ENCODE results near the gene MFAP4. TPM values are rescaled to one million over a fixed set of nuclear protein-coding genes. Genes with fewer than 3 reads are reported as not detected.

MFAP4 gene
- total RNA-seq, 1 donor from 2014 or later: 37.7 TPM

DNA sequence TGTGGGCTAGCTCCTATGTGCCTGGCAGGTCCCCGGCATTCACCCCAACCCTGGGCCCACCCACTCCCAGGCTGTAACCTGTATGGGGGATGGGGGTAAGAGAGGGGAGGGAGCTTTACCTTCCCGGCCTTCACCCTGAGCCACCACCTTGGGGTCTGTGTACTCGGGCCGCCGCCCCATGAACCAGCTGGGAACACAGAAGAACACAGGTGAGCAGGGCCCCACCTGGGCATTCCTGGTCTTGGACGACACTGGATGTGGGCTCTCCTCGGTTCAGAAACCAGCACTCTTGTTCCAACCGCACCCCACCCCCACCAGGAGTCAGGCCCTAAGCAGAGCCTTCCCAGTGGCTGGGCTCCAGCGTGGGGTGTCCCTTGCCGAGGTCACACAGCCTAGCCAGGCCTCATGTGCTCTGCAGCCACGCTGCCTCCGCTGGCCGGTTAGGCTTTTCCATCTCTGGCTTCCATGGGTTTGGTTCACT, 43.3 kb downstream of the MFAP4 start:
- Mint-ChIP-seq H3K9me3 (ENCODE audit: unreplicated experiment) (peaks cover 3% of the 10 kb centered on the region), H3K27me3 (ENCODE audit: unreplicated experiment) (peaks cover 7% of the 10 kb centered on the region), H3K27ac (ENCODE audit: unreplicated experiment) (no peak overlapping the region), H3K4me1 (ENCODE audit: low read depth, unreplicated experiment) (peaks cover 15% of the 10 kb centered on the region), H3K4me3 (ENCODE audit: unreplicated experiment) (no peak overlapping the region), H3K36me3 (ENCODE audit: unreplicated experiment) (no peaks in the 10 kb centered on the region)
- TF ChIP-seq, protein P1, sequence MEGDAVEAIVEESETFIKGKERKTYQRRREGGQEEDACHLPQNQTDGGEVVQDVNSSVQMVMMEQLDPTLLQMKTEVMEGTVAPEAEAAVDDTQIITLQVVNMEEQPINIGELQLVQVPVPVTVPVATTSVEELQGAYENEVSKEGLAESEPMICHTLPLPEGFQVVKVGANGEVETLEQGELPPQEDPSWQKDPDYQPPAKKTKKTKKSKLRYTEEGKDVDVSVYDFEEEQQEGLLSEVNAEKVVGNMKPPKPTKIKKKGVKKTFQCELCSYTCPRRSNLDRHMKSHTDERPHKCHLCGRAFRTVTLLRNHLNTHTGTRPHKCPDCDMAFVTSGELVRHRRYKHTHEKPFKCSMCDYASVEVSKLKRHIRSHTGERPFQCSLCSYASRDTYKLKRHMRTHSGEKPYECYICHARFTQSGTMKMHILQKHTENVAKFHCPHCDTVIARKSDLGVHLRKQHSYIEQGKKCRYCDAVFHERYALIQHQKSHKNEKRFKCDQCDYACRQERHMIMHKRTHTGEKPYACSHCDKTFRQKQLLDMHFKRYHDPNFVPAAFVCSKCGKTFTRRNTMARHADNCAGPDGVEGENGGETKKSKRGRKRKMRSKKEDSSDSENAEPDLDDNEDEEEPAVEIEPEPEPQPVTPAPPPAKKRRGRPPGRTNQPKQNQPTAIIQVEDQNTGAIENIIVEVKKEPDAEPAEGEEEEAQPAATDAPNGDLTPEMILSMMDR (IDR thresholded peaks at IDR 0.05; ENCODE audit: partially characterized antibody, unreplicated experiment): no peak
- no peak for DNase-seq

DNA sequence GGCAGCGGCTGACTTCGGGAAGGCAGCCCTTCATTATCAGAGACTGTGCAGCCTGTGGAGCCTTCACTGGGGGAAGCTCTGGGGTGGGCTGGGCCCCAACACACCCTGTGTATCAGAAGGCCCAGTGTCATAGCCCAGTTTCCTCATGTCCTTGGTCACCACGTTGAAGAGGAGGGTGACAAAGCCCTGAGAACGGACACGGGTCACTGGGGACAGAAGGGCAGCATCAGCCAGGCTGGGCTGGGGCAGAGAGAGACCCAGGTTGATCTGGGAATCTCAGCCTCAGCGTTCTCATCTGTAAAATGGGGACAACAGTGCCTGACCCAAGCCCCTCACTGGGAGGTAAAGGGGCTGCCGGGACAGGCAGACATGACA, 43.7 kb downstream of the MFAP4 start:
- Mint-ChIP-seq H3K27me3 (ENCODE audit: unreplicated experiment) (peaks cover 7% of the 10 kb centered on the region), H3K36me3 (ENCODE audit: unreplicated experiment) (no peaks in the 10 kb centered on the region), H3K27ac (ENCODE audit: unreplicated experiment) (no peak overlapping the region), H3K9me3 (ENCODE audit: unreplicated experiment) (peaks cover 3% of the 10 kb centered on the region), H3K4me1 (ENCODE audit: low read depth, unreplicated experiment) (peaks cover 15% of the 10 kb centered on the region), H3K4me3 (ENCODE audit: unreplicated experiment) (no peak overlapping the region)
- TF ChIP-seq, protein P1 (IDR thresholded peaks at IDR 0.05; ENCODE audit: partially characterized antibody, unreplicated experiment): no peak
- no peak for DNase-seq

DNA sequence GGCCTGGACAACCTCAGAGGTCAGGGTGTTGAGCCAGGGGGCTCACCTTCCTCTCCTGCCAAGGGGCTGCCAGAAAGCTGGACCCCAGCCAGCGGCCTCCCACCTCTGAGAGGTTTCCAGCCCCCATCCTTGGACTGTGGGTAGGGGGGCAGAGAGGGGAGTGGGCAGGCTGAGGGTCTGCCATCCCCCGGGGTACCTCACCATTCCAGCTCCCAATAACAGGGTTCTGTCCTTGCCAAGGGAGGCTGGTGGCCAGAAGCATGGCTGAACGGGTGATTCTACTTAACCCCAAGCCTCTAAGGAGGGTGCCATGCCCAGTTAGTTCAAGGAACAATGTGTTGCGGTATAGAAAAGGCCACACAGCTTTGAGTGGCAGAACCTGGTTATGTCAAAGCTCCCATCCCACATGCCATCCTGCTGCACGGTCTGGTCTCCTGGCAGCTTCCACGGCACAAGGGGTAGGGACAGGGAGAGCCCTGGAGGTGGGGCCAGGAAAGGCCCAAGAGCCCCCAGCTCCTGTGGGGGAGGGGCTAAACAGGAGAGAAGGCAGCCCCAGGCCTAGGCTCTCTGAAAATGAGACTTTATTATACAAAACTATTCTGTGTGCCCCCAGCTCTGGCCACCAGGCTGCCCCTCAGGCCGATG, 44.3 kb downstream of the MFAP4 start:
- H3K27me3 Mint-ChIP-seq (ENCODE audit: unreplicated experiment): peaks cover 7% of the 10 kb centered on the region
- no peak for DNase-seq
- peaks cover 3% of the 10 kb centered on the region for H3K9me3 Mint-ChIP-seq (ENCODE audit: unreplicated experiment)
- TF ChIP-seq, protein P1 (IDR thresholded peaks at IDR 0.05; ENCODE audit: partially characterized antibody, unreplicated experiment): no peak
- no peak overlapping the region for H3K27ac Mint-ChIP-seq (ENCODE audit: unreplicated experiment)
- peaks cover 15% of the 10 kb centered on the region for H3K4me1 Mint-ChIP-seq (ENCODE audit: low read depth, unreplicated experiment)
- no peak overlapping the region for H3K4me3 Mint-ChIP-seq (ENCODE audit: unreplicated experiment)
- no peaks in the 10 kb centered on the region for H3K36me3 Mint-ChIP-seq (ENCODE audit: unreplicated experiment)

DNA sequence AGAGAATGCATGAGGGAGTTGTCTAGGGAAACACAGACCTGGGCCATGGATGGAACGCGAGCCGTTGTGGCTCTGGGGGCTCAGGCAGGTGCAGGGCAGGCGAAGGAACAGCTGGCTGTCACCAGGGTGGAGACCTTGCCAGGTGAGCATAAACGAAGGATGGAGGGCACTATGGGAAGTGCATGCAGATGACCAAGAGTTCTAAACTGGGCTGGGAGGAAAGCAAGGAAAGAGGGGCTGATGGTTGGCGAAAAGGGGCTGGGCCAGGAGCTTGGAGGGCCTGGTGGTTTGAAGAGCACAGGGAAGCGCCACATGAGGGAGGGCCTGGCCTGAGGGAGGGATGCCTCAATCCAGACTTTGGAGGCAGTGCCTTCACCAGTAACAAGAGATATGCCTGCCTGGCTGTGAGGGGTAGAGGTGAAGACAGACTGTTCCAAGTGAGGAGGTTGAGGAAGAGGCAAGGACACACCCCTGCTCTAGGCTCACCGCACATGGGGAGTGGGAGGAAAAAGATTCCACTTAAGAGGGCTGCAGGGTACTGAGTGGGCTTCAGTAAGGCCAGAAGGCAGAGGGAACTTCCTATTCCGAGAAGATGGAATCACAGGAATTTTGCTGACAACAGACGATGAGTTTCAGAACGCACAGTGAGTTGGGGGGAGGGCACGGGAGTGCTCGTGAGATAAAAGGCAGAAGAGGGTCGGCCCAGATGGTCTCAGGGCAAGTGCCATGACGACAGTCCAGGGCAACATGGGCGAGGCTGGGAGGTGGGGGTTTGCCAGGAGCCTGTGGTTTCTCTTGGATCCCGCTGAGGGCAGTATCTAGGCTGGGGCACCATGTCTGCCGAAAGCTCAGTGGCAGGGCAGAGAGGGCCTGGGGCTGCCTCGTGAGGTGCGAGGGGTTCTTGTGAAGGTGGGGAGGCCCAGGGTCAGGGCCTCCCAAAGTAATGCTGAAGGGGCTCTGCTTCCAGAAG, 45.1 kb downstream of the MFAP4 start:
- no peak for DNase-seq
- Mint-ChIP-seq H3K4me1 (ENCODE audit: low read depth, unreplicated experiment) (peaks cover 15% of the 10 kb centered on the region), H3K27ac (ENCODE audit: unreplicated experiment) (no peak overlapping the region), H3K27me3 (ENCODE audit: unreplicated experiment) (peaks cover 7% of the 10 kb centered on the region), H3K4me3 (ENCODE audit: unreplicated experiment) (peak overlapping the region; percentile 21), H3K36me3 (ENCODE audit: unreplicated experiment) (no peaks in the 10 kb centered on the region), H3K9me3 (ENCODE audit: unreplicated experiment) (peaks cover 3% of the 10 kb centered on the region)
- TF ChIP-seq, protein P1 (IDR thresholded peaks at IDR 0.05; ENCODE audit: partially characterized antibody, unreplicated experiment): no peak

Data from glutamatergic neuron (in vitro differentiated cells).